BJ (cell line): ENCODE measurements around the gene ARL14EP. TPM values are rescaled to one million over a fixed set of nuclear protein-coding genes. Genes with fewer than 3 reads are reported as not detected.
A peak's percentile ranks its signal among the peaks of the same experiment; 100 is the strongest.

Experiments used
- CTCF ChIA-PET: fragments of 350-600 bp; formaldehyde crosslinking; extraction: SDS; loops from one replicate; lab custom pipeline; 2021; ENCODE audit warnings: antibody characterized with exemption, inconsistent platforms; lab: Yijun Ruan, JAX
- POLR2A ChIA-PET: fragments of 300-600 bp; sonication (Branson Sonifier 250); formaldehyde crosslinking; extraction: SDS; loops from one replicate; lab custom pipeline; 2021; ENCODE audit warnings: antibody characterized with exemption; lab: Charles Lee
- DNase-seq: peaks from one replicate; pipeline ENCODE4 v3.0.0-alpha.2; 2011; ENCODE audit warnings: low read depth
- H3K27me3 ChIP-seq: 2 replicates; pipeline ENCODE4 v1.6.0; 2011; ENCODE audit warnings: low read length; ENCODE audit not compliant: control insufficient read depth, insufficient read depth
- H3K36me3 ChIP-seq: 2 replicates; pipeline ENCODE4 v1.5.1; 2011; ENCODE audit warnings: low read length; ENCODE audit not compliant: control insufficient read depth, insufficient read depth
- H3K4me3 ChIP-seq: 2 replicates; pipeline ENCODE4 v1.5.1; 2011; ENCODE audit warnings: low read depth, mild to moderate bottlenecking, control low read depth, low read length
- CTCF ChIP-seq: IDR thresholded peaks from 2 replicates; pipeline ENCODE4 v1.5.1; 2011; ENCODE audit warnings: low read depth, mild to moderate bottlenecking, control low read depth, inconsistent platforms, low read length, moderate library complexity; ENCODE audit not compliant: insufficient read depth
- polyA plus RNA-seq: library from polyadenylated mRNA; depleted of rRNA; stranded (reverse); fragments of >200 nt; gene quantifications from 2 replicates; pipeline ENCODE4 v1.2.3, GENCODE V29; 2011

Gene ARL14EP
- polyA plus RNA-seq, 1 experiment = 11.6 TPM

DNA sequence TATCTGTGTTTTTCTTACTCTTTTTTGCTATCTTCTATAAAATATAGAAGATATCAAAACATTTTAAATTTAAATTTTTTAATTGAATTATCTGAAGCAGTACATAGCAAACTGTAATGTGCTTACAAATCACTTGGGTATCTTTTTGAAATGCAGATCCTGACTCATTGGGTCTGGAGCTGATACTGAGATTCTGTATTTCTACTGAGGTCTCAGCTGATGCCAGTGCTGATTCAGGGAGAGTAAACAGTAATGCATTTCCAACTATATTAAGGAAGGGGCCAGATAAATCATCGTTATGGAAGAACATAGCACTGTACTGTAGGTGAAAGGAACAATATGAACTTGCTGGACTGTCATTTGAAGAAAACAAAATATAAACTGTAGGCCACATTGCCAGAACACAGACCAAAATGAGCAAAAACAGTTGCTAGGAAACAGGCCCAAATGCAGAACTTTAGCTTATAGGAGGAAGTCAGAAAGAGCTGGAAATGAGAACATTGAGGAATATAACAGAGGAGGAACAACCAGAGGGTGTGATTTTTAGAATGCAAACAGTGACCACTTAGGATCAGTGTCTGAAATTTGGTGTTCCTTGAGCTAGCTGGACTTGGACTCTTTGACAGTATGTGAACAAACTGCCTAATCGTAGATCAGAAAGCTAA, 3.3 kb downstream of the ARL14EP start:
- Histone ChIP-seq H3K36me3 (no peaks in the 10 kb centered on the region), H3K27me3 (no peaks in the 10 kb centered on the region), H3K4me3 (no peak overlapping the region)
- ChIA-PET CTCF (interaction anchor here (0.9 to 1.6 kb wide), 2 partner anchors 12 to 19 kb away, joined by 3 to 4 read pairs; no protein-coding TSS in a partner anchor), POLR2A (no interaction called here)
- no peak for DNase-seq
- TF ChIP-seq CTCF = no peak

DNA sequence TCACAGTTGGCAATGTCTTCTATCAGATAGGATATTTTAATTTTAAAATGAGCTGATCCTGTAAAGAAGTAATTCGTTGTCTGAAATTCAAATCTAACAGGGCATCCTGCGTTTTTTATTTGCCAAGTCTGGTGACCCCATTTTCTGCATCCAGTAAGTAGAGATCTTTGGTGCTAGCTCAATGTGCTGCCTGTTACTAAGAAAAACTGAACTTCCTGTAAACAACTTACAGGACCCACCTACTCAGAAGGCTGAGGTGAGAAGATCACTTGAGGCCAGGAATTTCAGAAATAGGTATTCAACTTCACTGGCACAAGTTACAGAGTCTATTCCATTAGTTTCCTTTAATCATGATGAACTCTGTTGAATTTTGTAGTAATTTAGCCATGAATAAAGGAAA, 4.0 kb downstream of the ARL14EP start:
- DNase-seq = no peak
- Histone ChIP-seq H3K4me3 (no peak overlapping the region), H3K36me3 (peaks cover 1% of the 10 kb centered on the region; the same call in 1 of the 2 replicates), H3K27me3 (no peaks in the 10 kb centered on the region)
- TF ChIP-seq CTCF = no peak
- CTCF ChIA-PET = interaction anchor here (0.9 to 1.6 kb wide), 2 partner anchors 11 to 18 kb away, joined by 3 to 4 read pairs; no protein-coding TSS in a partner anchor
- POLR2A ChIA-PET = no interaction called here

DNA sequence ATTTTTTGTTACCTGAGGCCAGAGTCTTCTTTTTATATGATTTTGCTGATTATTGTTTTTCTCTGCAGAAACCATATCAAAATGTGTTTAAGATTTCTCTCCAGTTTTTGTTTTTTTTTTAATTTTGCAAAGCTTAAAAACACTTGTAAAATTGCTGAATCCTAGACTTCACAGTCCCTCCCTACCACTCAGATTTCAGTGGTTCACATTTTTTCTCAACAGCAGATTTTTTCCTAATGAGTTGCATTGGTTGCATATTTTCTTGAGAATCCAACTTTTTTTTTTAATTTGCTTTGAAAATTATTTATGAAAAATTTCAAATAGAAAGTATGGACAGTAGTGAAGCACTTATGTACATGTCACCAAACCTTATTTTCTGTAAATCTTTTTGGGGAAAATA, 5.8 kb downstream of the ARL14EP start:
- Histone ChIP-seq H3K27me3 (no peaks in the 10 kb centered on the region), H3K36me3 (peaks cover 1% of the 10 kb centered on the region; the same call in 1 of the 2 replicates), H3K4me3 (no peak overlapping the region)
- POLR2A ChIA-PET = interaction anchor here (0.7 kb wide), 1 partner anchor 1038 kb away, joined by 18 read pairs; no protein-coding TSS in a partner anchor
- no peak for TF ChIP-seq CTCF
- CTCF ChIA-PET = no interaction called here
- DNase-seq = peak; percentile 9

GRCh38 chr11:30329150-30329940, 6.4 kb downstream of the ARL14EP start:
- ChIA-PET CTCF (no interaction called here), POLR2A (interaction anchor here (0.7 kb wide), 1 partner anchor 1039 kb away, joined by 18 read pairs; no protein-coding TSS in a partner anchor)
- TF ChIP-seq CTCF = no peak
- DNase-seq = no peak
- Histone ChIP-seq H3K36me3 (peaks cover 1% of the 10 kb centered on the region; the same call in 1 of the 2 replicates), H3K4me3 (no peak overlapping the region), H3K27me3 (no peaks in the 10 kb centered on the region)

- H3K4me3 ChIP-seq = no peak overlapping the region
- H3K27me3 ChIP-seq = no peaks in the 10 kb centered on the region
- POLR2A ChIA-PET = no interaction called here
- DNase-seq = no peak
- peak; percentile 48 for TF ChIP-seq CTCF
- H3K36me3 ChIP-seq = peaks cover 6% of the 10 kb centered on the region
- CTCF ChIA-PET = interaction anchor here (0.7 to 2.7 kb wide), 6 partner anchors 9 to 137 kb away, joined by 3 to 21 read pairs (median 4); partner anchors contain the start of gene ARL14EP
Measured at GRCh38 chr11:30333405-30333804, 10.5 kb downstream of the ARL14EP start.
